WTC11 (cell line): ENCODE measurements around the gene FAM193A. TPM values are rescaled to one million over a fixed set of nuclear protein-coding genes. Genes with fewer than 3 reads are reported as not detected.
"Not testable (repeated sequence)": the region's sequence is repeated elsewhere in the genome, so short reads cannot be mapped to it uniquely, and the experiment has no call there.

Experiments used
- ATAC-seq: fragments of 200-7000 bp; cut with Tn5 transposase; 2 replicates; pipeline ENCODE4 v1.10.0; 2021; ENCODE audit warnings: mild to moderate bottlenecking, moderate library complexity
- CTCF ChIA-PET: fragments of 300-600 bp; sonication (Branson Sonifier 250); formaldehyde crosslinking; loops from one replicate; lab custom pipeline; 2021; ENCODE audit warnings: antibody characterized with exemption; lab: Charles Lee
- POLR2A ChIA-PET: fragments of 350-600 bp; sonication (Branson Sonifier 250); formaldehyde crosslinking; loops from one replicate; lab custom pipeline; 2021; ENCODE audit warnings: antibody characterized with exemption; lab: Charles Lee
- DNase-seq: peaks from one replicate; pipeline ENCODE4 v3.0.0; 2021; ENCODE audit warnings: low spot score
- H3K27ac Mint-ChIP-seq: 2 replicates; pipeline ENCODE4 v1.8.0; 2021; ENCODE audit warnings: mixed read lengths
- H3K27me3 Mint-ChIP-seq: 2 replicates; pipeline ENCODE4 v1.8.0; 2021; ENCODE audit warnings: low read depth, mild to moderate bottlenecking, moderate library complexity, mixed read lengths
- H3K36me3 Mint-ChIP-seq: 2 replicates; pipeline ENCODE4 v1.8.0; 2021; ENCODE audit warnings: mixed read lengths
- H3K4me1 Mint-ChIP-seq: 2 replicates; pipeline ENCODE4 v1.8.0; 2022; ENCODE audit warnings: mixed read lengths
- H3K4me3 Mint-ChIP-seq: 2 replicates; pipeline ENCODE4 v1.8.0; 2021; ENCODE audit warnings: mild to moderate bottlenecking, moderate library complexity, mixed read lengths
- H3K9me3 Mint-ChIP-seq: 2 replicates; pipeline ENCODE4 v1.8.0; 2021; ENCODE audit warnings: mixed read lengths
- SP1 ChIP-seq: sonication (generic); formaldehyde crosslinking; conservative IDR thresholded peaks from 2 replicates; pipeline ENCODE4 v1.8.1; 2022; ENCODE audit warnings: missing genetic modification reagents
- TP53 ChIP-seq: sonication (generic); formaldehyde crosslinking; IDR thresholded peaks from 2 replicates; pipeline ENCODE4 v1.8.1; 2023; ENCODE audit warnings: mild to moderate bottlenecking, missing genetic modification reagents
- ZNF317 ChIP-seq: sonication (generic); formaldehyde crosslinking; IDR thresholded peaks from 2 replicates; pipeline ENCODE4 v1.8.1; 2023; ENCODE audit warnings: low read depth, mild to moderate bottlenecking, moderate library complexity, missing genetic modification reagents, borderline replicate concordance
- ZNF671 ChIP-seq: fragments of 250-450 bp; sonication (Bioruptor Pico); IDR thresholded peaks from 2 replicates; pipeline ENCODE4 v1.8.0; 2021; ENCODE audit warnings: mild to moderate bottlenecking
- total RNA-seq: library from RNA; stranded (reverse); gene quantifications from 3 replicates; pipeline ENCODE4 v1.2.3, GENCODE V29; 2021
- TF ChIP-seq, protein P1 (sequence below): sonication (generic); formaldehyde crosslinking; IDR thresholded peaks from 2 replicates; pipeline ENCODE4 v1.8.1; 2023; ENCODE audit warnings: mild to moderate bottlenecking, missing genetic modification reagents, borderline replicate concordance
- TF ChIP-seq, protein P2 (sequence below): sonication (generic); formaldehyde crosslinking; IDR thresholded peaks from 2 replicates; pipeline ENCODE4 v1.8.1; 2023; ENCODE audit warnings: mild to moderate bottlenecking, missing genetic modification reagents
- TF ChIP-seq, protein P3 (sequence below): fragments of 250-450 bp; sonication (Bioruptor Pico); IDR thresholded peaks from 2 replicates; pipeline ENCODE4 v1.9.0; 2021; ENCODE audit warnings: mild to moderate bottlenecking
- TF ChIP-seq, protein P4 (sequence below): sonication (generic); formaldehyde crosslinking; IDR thresholded peaks from 2 replicates; pipeline ENCODE4 v1.8.1; 2022; ENCODE audit warnings: mild to moderate bottlenecking, missing genetic modification reagents, moderate library complexity, borderline replicate concordance
- TF ChIP-seq, protein P5 (sequence below): sonication (generic); formaldehyde crosslinking; IDR thresholded peaks from 2 replicates; pipeline ENCODE4 v1.8.0; 2022; ENCODE audit warnings: missing genetic modification reagents
- TF ChIP-seq, protein P6 (sequence below): fragments of 250-450 bp; sonication (Bioruptor Pico); IDR thresholded peaks from 2 replicates; pipeline ENCODE4 v2.1.2; 2022; ENCODE audit warnings: mild to moderate bottlenecking, moderate library complexity

FAM193A gene
- total RNA-seq, 1 experiment from 2014 or later, result 28.1 TPM

DNA sequence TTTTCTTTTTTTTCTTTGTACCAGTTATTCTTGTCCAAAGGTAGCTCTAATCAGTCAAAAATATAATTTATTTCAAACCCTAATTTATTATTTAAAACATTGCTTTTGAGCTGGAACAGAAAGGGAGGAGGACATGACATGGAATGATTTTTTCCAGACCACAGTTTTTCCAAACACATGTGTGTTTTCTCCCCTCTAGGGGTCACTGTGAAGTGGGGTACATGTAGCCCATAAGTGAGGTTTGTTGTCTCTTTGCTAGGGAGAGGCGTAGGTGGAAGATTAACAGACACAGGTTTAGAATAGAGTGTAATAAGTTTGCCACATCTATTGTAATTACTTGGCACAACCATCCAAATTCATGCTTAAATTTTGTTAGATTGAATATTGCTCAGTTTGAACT lies 136.7 kb downstream of the FAM193A start (continued):
- TF ChIP-seq, protein P1, sequence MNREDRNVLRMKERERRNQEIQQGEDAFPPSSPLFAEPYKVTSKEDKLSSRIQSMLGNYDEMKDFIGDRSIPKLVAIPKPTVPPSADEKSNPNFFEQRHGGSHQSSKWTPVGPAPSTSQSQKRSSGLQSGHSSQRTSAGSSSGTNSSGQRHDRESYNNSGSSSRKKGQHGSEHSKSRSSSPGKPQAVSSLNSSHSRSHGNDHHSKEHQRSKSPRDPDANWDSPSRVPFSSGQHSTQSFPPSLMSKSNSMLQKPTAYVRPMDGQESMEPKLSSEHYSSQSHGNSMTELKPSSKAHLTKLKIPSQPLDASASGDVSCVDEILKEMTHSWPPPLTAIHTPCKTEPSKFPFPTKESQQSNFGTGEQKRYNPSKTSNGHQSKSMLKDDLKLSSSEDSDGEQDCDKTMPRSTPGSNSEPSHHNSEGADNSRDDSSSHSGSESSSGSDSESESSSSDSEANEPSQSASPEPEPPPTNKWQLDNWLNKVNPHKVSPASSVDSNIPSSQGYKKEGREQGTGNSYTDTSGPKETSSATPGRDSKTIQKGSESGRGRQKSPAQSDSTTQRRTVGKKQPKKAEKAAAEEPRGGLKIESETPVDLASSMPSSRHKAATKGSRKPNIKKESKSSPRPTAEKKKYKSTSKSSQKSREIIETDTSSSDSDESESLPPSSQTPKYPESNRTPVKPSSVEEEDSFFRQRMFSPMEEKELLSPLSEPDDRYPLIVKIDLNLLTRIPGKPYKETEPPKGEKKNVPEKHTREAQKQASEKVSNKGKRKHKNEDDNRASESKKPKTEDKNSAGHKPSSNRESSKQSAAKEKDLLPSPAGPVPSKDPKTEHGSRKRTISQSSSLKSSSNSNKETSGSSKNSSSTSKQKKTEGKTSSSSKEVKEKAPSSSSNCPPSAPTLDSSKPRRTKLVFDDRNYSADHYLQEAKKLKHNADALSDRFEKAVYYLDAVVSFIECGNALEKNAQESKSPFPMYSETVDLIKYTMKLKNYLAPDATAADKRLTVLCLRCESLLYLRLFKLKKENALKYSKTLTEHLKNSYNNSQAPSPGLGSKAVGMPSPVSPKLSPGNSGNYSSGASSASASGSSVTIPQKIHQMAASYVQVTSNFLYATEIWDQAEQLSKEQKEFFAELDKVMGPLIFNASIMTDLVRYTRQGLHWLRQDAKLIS (CRISPR knock-in tag), result no peak
- TF ChIP-seq, protein P2, sequence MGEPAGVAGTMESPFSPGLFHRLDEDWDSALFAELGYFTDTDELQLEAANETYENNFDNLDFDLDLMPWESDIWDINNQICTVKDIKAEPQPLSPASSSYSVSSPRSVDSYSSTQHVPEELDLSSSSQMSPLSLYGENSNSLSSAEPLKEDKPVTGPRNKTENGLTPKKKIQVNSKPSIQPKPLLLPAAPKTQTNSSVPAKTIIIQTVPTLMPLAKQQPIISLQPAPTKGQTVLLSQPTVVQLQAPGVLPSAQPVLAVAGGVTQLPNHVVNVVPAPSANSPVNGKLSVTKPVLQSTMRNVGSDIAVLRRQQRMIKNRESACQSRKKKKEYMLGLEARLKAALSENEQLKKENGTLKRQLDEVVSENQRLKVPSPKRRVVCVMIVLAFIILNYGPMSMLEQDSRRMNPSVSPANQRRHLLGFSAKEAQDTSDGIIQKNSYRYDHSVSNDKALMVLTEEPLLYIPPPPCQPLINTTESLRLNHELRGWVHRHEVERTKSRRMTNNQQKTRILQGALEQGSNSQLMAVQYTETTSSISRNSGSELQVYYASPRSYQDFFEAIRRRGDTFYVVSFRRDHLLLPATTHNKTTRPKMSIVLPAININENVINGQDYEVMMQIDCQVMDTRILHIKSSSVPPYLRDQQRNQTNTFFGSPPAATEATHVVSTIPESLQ (CRISPR knock-in tag), result no peak
- TF ChIP-seq, protein P3, sequence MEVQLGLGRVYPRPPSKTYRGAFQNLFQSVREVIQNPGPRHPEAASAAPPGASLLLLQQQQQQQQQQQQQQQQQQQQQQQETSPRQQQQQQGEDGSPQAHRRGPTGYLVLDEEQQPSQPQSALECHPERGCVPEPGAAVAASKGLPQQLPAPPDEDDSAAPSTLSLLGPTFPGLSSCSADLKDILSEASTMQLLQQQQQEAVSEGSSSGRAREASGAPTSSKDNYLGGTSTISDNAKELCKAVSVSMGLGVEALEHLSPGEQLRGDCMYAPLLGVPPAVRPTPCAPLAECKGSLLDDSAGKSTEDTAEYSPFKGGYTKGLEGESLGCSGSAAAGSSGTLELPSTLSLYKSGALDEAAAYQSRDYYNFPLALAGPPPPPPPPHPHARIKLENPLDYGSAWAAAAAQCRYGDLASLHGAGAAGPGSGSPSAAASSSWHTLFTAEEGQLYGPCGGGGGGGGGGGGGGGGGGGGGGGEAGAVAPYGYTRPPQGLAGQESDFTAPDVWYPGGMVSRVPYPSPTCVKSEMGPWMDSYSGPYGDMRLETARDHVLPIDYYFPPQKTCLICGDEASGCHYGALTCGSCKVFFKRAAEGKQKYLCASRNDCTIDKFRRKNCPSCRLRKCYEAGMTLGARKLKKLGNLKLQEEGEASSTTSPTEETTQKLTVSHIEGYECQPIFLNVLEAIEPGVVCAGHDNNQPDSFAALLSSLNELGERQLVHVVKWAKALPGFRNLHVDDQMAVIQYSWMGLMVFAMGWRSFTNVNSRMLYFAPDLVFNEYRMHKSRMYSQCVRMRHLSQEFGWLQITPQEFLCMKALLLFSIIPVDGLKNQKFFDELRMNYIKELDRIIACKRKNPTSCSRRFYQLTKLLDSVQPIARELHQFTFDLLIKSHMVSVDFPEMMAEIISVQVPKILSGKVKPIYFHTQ, result no peak
- TF ChIP-seq, protein P4, sequence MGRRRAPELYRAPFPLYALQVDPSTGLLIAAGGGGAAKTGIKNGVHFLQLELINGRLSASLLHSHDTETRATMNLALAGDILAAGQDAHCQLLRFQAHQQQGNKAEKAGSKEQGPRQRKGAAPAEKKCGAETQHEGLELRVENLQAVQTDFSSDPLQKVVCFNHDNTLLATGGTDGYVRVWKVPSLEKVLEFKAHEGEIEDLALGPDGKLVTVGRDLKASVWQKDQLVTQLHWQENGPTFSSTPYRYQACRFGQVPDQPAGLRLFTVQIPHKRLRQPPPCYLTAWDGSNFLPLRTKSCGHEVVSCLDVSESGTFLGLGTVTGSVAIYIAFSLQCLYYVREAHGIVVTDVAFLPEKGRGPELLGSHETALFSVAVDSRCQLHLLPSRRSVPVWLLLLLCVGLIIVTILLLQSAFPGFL (CRISPR knock-in tag), result no peak

DNA sequence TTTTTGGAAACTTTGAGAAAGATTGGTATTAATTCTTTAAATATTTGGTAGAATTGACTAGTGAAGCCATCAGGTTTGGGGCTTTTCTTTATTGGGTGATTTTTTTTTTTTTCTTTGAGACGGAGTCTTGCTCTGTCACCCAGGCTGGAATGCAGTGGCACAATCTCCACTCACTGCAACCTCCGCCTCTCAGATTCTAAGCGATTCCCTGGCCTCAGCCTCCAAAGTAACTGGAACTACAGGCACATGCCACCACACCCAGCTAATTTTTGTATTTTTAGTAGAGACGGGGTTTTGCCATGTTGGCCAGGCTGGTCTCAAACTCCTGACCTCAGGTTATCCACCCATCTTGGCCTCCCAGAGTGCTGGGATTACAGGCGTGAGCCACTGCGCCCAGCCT lies 143.3 kb downstream of the FAM193A start:
- DNase-seq, H3K27ac Mint-ChIP-seq, H3K4me3 Mint-ChIP-seq, H3K9me3 Mint-ChIP-seq, H3K4me1 Mint-ChIP-seq, POLR2A ChIA-PET, ATAC-seq, H3K27me3 Mint-ChIP-seq: not testable (repeated sequence)
- CTCF ChIA-PET, result interaction anchor here (0.7 kb wide), 1 partner anchor 13 kb away, joined by 3 read pairs; no protein-coding TSS in a partner anchor
- peaks cover 49% of the 10 kb centered on the region for H3K36me3 Mint-ChIP-seq

DNA sequence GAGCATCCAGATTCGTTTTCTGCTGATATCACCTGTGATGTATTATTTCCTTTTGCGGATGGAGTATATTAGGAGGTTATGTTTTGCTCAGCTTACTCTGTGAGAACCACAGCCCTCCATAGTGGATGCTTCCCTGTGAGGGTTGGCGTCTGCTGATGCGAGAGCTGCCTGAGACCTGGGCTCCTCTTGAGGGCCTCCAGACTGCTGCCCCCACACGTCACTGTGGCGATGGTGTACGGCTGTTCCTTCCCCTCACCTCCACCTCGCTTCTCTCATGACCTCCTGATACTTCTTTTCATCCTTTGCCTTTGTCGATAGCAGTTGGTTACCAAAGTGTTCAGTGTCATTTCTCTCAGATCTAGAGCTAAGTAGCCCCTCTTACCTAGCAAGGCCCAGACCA lies 148.0 kb downstream of the FAM193A start:
- ChIA-PET CTCF (interaction anchor here (1.8 kb wide), 1 partner anchor 12 kb away, joined by 4 read pairs; no protein-coding TSS in a partner anchor), POLR2A (no interaction called here)
- Mint-ChIP-seq H3K27me3 (no peaks in the 10 kb centered on the region), H3K4me1 (no peaks in the 10 kb centered on the region), H3K4me3 (no peak overlapping the region), H3K27ac (peak overlapping the region; percentile 7; the same call in 1 of the 2 replicates), H3K9me3 (peaks cover 6% of the 10 kb centered on the region), H3K36me3 (peaks cover 41% of the 10 kb centered on the region)
- ATAC-seq (no peak), DNase-seq (no peak)
- TF ChIP-seq SP1 (CRISPR knock-in tag), result no peak
- no peak for TF ChIP-seq ZNF671 (CRISPR knock-in tag)
- TF ChIP-seq, protein P5, sequence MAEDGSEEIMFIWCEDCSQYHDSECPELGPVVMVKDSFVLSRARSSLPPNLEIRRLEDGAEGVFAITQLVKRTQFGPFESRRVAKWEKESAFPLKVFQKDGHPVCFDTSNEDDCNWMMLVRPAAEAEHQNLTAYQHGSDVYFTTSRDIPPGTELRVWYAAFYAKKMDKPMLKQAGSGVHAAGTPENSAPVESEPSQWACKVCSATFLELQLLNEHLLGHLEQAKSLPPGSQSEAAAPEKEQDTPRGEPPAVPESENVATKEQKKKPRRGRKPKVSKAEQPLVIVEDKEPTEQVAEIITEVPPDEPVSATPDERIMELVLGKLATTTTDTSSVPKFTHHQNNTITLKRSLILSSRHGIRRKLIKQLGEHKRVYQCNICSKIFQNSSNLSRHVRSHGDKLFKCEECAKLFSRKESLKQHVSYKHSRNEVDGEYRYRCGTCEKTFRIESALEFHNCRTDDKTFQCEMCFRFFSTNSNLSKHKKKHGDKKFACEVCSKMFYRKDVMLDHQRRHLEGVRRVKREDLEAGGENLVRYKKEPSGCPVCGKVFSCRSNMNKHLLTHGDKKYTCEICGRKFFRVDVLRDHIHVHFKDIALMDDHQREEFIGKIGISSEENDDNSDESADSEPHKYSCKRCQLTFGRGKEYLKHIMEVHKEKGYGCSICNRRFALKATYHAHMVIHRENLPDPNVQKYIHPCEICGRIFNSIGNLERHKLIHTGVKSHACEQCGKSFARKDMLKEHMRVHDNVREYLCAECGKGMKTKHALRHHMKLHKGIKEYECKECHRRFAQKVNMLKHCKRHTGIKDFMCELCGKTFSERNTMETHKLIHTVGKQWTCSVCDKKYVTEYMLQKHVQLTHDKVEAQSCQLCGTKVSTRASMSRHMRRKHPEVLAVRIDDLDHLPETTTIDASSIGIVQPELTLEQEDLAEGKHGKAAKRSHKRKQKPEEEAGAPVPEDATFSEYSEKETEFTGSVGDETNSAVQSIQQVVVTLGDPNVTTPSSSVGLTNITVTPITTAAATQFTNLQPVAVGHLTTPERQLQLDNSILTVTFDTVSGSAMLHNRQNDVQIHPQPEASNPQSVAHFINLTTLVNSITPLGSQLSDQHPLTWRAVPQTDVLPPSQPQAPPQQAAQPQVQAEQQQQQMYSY, result no peak
- TF ChIP-seq ZNF317 (CRISPR knock-in tag), result no peak
- TF ChIP-seq, protein P6, sequence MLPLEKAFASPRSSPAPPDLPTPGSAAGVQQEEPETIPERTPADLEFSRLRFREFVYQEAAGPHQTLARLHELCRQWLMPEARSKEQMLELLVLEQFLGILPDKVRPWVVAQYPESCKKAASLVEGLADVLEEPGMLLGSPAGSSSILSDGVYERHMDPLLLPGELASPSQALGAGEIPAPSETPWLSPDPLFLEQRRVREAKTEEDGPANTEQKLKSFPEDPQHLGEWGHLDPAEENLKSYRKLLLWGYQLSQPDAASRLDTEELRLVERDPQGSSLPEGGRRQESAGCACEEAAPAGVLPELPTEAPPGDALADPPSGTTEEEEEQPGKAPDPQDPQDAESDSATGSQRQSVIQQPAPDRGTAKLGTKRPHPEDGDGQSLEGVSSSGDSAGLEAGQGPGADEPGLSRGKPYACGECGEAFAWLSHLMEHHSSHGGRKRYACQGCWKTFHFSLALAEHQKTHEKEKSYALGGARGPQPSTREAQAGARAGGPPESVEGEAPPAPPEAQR, result no peak
- TF ChIP-seq, protein P4 (CRISPR knock-in tag), result no peak
- TF ChIP-seq, protein P1 (CRISPR knock-in tag), result no peak
- TF ChIP-seq TP53, result no peak
